ENCODE results near the gene IGF2BP2.
"Not testable (repeated sequence)": the region's sequence is repeated elsewhere in the genome, so short reads cannot be mapped to it uniquely, and the experiment has no call there.

IGF2BP2 gene

DNA sequence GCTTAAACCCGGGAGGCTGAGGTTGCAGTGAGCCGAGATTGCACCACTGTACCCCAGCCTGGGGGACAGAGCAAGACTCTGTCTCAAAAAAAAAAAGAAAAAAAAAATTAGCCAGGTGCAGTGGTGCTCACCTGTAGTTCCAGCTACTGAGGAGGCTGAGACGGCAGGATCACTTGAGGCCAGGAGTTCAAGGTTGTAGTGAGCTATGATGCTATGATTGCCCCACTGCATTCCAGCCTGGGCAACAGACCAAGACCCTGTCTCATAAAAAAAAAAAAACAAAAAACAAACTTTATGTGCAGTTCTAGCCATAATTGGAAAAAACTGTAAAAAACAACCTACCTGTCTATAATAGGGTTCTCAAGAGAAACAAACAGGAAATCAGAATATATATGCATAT, 39.9 kb upstream of the IGF2BP2 start:
- no peak for DNase-seq (ENCODE audit: low read depth)
- H3K4me3 ChIP-seq (ENCODE audit: control insufficient read depth, low read depth, low read length), result no peak overlapping the region
- TF ChIP-seq, protein P1, sequence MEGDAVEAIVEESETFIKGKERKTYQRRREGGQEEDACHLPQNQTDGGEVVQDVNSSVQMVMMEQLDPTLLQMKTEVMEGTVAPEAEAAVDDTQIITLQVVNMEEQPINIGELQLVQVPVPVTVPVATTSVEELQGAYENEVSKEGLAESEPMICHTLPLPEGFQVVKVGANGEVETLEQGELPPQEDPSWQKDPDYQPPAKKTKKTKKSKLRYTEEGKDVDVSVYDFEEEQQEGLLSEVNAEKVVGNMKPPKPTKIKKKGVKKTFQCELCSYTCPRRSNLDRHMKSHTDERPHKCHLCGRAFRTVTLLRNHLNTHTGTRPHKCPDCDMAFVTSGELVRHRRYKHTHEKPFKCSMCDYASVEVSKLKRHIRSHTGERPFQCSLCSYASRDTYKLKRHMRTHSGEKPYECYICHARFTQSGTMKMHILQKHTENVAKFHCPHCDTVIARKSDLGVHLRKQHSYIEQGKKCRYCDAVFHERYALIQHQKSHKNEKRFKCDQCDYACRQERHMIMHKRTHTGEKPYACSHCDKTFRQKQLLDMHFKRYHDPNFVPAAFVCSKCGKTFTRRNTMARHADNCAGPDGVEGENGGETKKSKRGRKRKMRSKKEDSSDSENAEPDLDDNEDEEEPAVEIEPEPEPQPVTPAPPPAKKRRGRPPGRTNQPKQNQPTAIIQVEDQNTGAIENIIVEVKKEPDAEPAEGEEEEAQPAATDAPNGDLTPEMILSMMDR (IDR thresholded peaks at IDR 0.05; ENCODE audit: control insufficient read depth, insufficient read depth, low read depth, low read length, missing control alignments), result no peak

DNA sequence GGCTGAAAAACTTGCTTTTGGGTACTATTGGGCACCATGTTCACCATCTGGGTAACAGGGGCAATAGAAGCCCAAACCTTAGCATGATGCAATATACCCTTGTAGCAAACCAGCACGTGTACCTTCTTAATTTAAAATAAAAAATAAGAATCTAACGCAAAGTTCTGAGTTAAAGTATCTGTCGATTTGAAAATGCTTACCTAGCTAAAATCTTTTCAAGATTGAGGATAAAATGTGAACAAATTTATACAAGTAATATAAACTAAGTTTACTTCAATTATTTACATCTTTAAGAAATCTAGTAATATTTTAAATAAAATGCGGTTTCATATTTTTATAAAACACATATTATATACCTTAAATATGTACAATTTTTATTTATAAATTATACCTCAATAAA, 38.1 kb upstream of the IGF2BP2 start:
- TF ChIP-seq, protein P1 (IDR thresholded peaks at IDR 0.05; ENCODE audit: control insufficient read depth, insufficient read depth, low read depth, low read length, missing control alignments), result no peak
- H3K4me3 ChIP-seq (ENCODE audit: control insufficient read depth, low read depth, low read length), result no peak overlapping the region
- DNase-seq (ENCODE audit: low read depth), result no peak

DNA sequence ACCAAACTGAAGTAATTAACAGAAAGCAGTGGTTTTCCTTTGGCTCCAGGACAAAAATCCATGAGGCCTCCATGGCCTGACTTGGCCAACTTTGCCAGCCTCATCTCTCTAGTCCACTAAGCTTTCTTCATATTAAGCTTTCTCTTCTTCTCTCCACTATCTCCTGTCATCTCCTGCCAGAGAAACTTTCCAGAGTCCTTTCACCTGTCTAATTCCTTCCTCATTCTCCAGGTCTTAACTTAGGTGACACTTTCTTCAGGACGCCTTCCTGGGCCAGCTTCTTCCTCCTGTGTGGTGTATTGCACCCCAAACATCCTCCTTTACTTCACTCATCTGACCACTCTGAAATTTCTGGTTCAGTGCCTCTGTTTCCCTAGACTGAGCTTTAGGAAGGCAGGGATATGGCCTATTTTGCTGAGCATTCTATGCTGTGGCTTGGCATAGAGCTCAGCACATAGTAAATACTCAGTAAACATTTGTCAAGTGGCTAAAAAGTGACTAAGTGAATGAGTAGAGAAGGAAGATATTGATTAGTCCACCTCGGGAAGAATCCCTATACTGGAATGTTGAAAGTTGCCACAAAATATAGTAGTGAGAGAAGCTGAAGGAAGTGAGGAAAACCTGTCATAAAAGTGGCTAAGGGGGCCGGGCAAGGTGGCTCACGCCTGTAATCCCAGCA, 34.6 kb upstream of the IGF2BP2 start:
- no peak overlapping the region for H3K4me3 ChIP-seq (ENCODE audit: control insufficient read depth, low read depth, low read length)
- DNase-seq (ENCODE audit: low read depth), result no peak
- TF ChIP-seq, protein P1 (IDR thresholded peaks at IDR 0.05; ENCODE audit: control insufficient read depth, insufficient read depth, low read depth, low read length, missing control alignments), result no peak

DNA sequence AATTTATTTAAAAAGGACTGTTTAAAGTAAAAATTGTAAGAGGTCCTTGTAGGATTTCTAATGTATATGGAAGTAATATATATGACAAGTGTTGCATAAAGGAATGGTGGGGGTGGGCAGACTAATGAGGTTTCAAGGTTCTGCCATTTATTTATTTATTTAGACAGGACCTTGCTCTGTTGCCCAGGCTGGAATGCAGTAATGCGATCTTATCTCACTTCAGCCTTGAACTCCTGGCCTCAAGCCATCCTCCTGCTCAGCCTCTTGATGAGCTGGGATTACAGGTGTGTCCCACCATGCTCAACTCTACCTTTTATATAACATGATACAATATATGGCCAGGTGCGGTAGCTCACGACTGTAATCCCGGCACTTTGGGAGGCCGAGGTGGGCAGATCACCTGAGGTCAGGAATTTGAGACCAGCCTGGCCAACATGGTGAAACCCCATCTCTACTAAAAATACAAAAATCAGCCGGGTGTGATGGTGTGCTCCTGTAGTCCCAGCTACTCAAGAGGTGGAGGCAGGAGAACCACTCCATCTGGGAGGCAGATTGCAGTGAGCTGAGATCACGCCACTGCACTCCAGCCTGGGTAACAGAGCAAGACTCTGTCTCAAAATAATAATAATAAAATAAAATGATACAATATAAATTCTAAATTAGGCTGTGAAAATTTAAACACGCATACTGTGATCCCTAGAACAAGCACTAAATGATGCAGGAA, 33.8 kb upstream of the IGF2BP2 start:
- no peak overlapping the region for H3K4me3 ChIP-seq (ENCODE audit: control insufficient read depth, low read depth, low read length)
- TF ChIP-seq, protein P1 (IDR thresholded peaks at IDR 0.05; ENCODE audit: control insufficient read depth, insufficient read depth, low read depth, low read length, missing control alignments), result no peak

DNA sequence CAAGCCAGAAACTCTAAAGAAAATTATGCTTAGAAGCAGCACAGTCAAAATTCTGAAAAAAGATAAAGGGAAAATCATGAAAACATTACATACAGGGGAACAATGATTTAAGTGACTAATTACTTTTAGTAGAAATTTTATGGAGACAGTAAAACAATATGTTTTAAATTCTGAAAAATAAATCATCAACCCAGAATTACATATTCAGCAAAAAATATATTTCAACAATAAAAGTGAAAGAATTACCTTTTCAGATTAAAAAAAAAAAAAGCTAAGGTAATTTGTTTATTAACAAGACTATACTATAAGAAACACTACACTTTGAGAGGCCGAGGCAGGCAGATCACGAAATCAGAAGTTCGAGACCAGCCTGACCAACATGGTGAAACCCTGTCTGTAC, 32.4 kb upstream of the IGF2BP2 start:
- TF ChIP-seq, protein P1 (IDR thresholded peaks at IDR 0.05; ENCODE audit: control insufficient read depth, insufficient read depth, low read depth, low read length, missing control alignments), result no peak
- no peak for DNase-seq (ENCODE audit: low read depth)
- no peak overlapping the region for H3K4me3 ChIP-seq (ENCODE audit: control insufficient read depth, low read depth, low read length)

More for the DNA sequence above, 33.8 kb upstream of the IGF2BP2 start:
- DNase-seq (ENCODE audit: low read depth), result no peak

DNA sequence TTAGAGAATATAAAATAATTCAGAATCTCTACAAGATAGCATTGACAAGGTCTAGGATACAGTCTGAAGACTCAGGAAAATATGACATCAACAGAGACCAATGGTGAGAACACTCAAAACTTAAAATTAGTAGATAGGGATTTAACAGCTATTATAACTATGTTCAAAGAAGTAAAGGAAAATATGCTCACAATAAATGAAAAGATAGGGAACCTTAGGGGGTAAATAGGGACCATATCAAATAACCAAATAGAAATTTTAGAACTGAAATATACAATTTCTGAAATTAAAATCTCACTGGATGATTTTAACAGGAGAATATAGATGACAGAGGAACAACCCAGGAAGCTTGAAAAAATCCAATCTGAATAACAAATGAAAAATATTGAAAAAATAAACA, 31.8 kb upstream of the IGF2BP2 start:
- no peak overlapping the region for H3K4me3 ChIP-seq (ENCODE audit: control insufficient read depth, low read depth, low read length)
- no peak for DNase-seq (ENCODE audit: low read depth)
- TF ChIP-seq, protein P1 (IDR thresholded peaks at IDR 0.05; ENCODE audit: control insufficient read depth, insufficient read depth, low read depth, low read length, missing control alignments), result no peak

DNA sequence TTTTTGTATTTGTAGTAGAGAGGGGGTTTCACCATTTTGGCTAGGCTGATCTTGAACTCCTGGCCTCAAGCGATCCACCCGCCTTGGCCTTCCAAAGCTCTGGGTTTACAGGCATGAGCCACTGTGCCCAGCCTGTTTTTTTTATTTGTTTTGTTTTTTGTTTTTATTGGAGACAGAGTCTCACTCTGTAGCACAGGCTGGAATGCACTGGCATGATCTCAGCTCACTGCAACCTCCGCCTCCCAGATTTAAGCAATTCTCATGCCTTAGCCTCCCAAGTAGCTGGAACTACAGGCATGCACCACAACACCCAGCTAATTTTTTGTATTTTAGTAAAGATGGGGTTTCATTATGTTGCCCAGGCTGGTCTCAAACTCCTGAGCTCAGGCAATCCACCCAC, 28.9 kb upstream of the IGF2BP2 start:
- not testable (repeated sequence) for H3K4me3 ChIP-seq (ENCODE audit: control insufficient read depth, low read depth, low read length)
- DNase-seq (ENCODE audit: low read depth), result peak; percentile 24

Data from AG09309 (cell line).